ENCODE data around the gene BCR. TPM values are rescaled to one million over a fixed set of nuclear protein-coding genes. Genes with fewer than 3 reads are reported as not detected.
A peak's percentile ranks its signal among the peaks of the same experiment; 100 is the strongest.

The BCR gene
- total RNA-seq, 1 experiment from 2014 or later, result 77.0 TPM

- no peak overlapping the region for H3K9ac ChIP-seq (ENCODE audit: extremely low read depth, insufficient read length, low read length)
- no CpG with 5 or more reads among the region's 11 CpGs for WGBS (ENCODE audit: extremely low coverage, insufficient read length, low lambda C conversion rate)
- peaks cover 8 to 61% (median 55%) of the 10 kb centered on the region in 3 experiments; a peak in 6 of 7 replicates for H3K36me3 Mint-ChIP-seq (ENCODE audit: insufficient read depth in 1 of 3, low read depth in 3 of 3)
Observed at GRCh38 chr22:23281053-23281405, 100.7 kb downstream of the BCR start.

More at GRCh38 chr22:23281053-23281405, 100.7 kb downstream of the BCR start:
- Histone ChIP-seq H2AFZ (ENCODE audit: low read length) (no peak overlapping the region), H3K4me2 (ENCODE audit: insufficient read depth, insufficient read length, low read length) (no peak overlapping the region), H3K27me3 (ENCODE audit: insufficient read depth, low read length) (no peaks in the 10 kb centered on the region), H4K5ac (ENCODE audit: insufficient read length, low read depth, low read length) (no peak overlapping the region), H3K79me1 (ENCODE audit: insufficient read depth, low read depth, low read length, poor library complexity, severe bottlenecking) (no peaks in the 10 kb centered on the region), H4K20me1 (ENCODE audit: control insufficient read depth, insufficient read depth, insufficient read length) (no peaks in the 10 kb centered on the region), H3K9me3 (ENCODE audit: control insufficient read depth, low read depth, low read length) (no peaks in the 10 kb centered on the region), H3K56ac (ENCODE audit: insufficient read length, low read depth, low read length) (no peak overlapping the region), H2BK12ac (ENCODE audit: insufficient read length, low read depth, low read length) (no peak overlapping the region), H2BK5ac (ENCODE audit: insufficient read length, low read length) (no peak overlapping the region), H2AK5ac (ENCODE audit: insufficient read length, low read length) (no peak overlapping the region), H3K23me2 (ENCODE audit: insufficient read length, low read depth, low read length, poor library complexity, severe bottlenecking) (no peaks in the 10 kb centered on the region), H2BK15ac (ENCODE audit: low read depth, low read length) (no peak overlapping the region), H3K18ac (ENCODE audit: insufficient read length, low read depth, low read length) (no peak overlapping the region), H3K14ac (ENCODE audit: insufficient read depth, low read length) (no peak overlapping the region), H4K8ac (replicated peaks; ENCODE audit: insufficient read length, low read depth, low read length) (no peak overlapping the region), H3K23ac (ENCODE audit: insufficient read length, low read depth, low read length) (no peak overlapping the region), H2BK20ac (ENCODE audit: low read depth, low read length, poor library complexity, severe bottlenecking) (no peak overlapping the region), H3K4ac (ENCODE audit: low read depth, low read length) (no peak overlapping the region), H4K91ac (ENCODE audit: insufficient read length, low read depth, low read length) (no peak overlapping the region), H3K4me1 (ENCODE audit: insufficient read depth, low read length) (no peaks in the 10 kb centered on the region), H2BK120ac (ENCODE audit: low read depth, low read length, poor library complexity, severe bottlenecking) (no peak overlapping the region), H3K79me2 (ENCODE audit: insufficient read depth, low read length) (no peaks in the 10 kb centered on the region), H3K27ac (ENCODE audit: insufficient read length, low read depth, low read length) (no peak overlapping the region), H3T11ph (ENCODE audit: low read length) (no peak overlapping the region)
- DNase-seq, result no peak
- H3K9me3 Mint-ChIP-seq, result no peaks in the 10 kb centered on the region; a peak in 2 of 5 replicates
- 0 out of 4 replicates have a peak, but pooled peaks cover 0 to 2% of the 10 kb centered on the region in 2 experiments for H3K4me1 Mint-ChIP-seq
- H3K4me3 Mint-ChIP-seq, result no peak overlapping the region
- H3K27ac Mint-ChIP-seq, result peak overlapping the region; percentile 10 to 91 (median 18); a peak in 5 of 7 replicates
- H3K27me3 Mint-ChIP-seq (ENCODE audit: low read depth), result no peaks in the 10 kb centered on the region
- TF ChIP-seq, protein P1, sequence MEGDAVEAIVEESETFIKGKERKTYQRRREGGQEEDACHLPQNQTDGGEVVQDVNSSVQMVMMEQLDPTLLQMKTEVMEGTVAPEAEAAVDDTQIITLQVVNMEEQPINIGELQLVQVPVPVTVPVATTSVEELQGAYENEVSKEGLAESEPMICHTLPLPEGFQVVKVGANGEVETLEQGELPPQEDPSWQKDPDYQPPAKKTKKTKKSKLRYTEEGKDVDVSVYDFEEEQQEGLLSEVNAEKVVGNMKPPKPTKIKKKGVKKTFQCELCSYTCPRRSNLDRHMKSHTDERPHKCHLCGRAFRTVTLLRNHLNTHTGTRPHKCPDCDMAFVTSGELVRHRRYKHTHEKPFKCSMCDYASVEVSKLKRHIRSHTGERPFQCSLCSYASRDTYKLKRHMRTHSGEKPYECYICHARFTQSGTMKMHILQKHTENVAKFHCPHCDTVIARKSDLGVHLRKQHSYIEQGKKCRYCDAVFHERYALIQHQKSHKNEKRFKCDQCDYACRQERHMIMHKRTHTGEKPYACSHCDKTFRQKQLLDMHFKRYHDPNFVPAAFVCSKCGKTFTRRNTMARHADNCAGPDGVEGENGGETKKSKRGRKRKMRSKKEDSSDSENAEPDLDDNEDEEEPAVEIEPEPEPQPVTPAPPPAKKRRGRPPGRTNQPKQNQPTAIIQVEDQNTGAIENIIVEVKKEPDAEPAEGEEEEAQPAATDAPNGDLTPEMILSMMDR (conservative IDR thresholded peaks at IDR 0.05), result no peak
